Activated CD8-positive, alpha-beta memory T cell treated with anti-CD3 and anti-CD28 coated beads, Interleukin-2, amount 50 U/mL, for 1 hour (primary cell): ENCODE measurements around the gene PUS1.
"Not testable (repeated sequence)": the region's sequence is repeated elsewhere in the genome, so short reads cannot be mapped to it uniquely, and the experiment has no call there.

Source experiments
- DNase-seq: peaks from one replicate; pipeline ENCODE4 v3.0.0-alpha.2; 2020; ENCODE audit errors: extremely low read depth

Gene PUS1

GRCh38 chr12:131959641-131960589 is 30.8 kb downstream of the PUS1 start:
- DNase-seq, result no peak

DNA sequence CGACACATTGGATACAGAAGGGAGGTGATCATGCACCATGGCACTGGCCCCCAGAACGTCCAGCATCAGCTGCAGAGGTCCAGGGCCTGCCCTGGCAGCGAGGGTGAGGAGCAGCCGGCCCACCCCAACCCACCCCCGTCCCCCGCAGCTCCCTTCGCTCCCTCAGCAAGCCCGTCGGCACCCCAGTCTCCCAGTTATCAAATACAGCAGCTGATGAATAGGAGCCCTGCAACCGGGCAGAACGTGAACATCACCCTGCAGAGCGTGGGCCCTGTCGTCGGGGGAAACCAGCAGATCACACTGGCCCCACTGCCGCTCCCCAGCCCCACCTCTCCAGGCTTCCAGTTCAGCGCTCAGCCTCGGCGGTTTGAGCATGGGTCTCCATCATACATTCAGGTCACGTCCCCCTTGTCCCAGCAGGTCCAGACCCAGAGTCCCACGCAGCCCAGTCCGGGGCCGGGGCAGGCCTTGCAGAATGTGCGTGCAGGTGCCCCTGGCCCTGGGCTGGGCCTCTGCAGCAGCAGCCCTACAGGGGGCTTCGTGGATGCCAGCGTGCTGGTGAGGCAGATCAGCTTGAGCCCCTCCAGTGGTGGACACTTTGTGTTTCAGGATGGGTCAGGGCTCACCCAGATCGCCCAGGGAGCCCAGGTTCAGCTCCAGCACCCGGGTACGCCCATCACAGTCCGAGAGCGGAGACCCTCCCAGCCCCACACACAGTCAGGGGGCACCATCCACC is 31.7 kb downstream of the PUS1 start:
- not testable (repeated sequence) for DNase-seq

DNA sequence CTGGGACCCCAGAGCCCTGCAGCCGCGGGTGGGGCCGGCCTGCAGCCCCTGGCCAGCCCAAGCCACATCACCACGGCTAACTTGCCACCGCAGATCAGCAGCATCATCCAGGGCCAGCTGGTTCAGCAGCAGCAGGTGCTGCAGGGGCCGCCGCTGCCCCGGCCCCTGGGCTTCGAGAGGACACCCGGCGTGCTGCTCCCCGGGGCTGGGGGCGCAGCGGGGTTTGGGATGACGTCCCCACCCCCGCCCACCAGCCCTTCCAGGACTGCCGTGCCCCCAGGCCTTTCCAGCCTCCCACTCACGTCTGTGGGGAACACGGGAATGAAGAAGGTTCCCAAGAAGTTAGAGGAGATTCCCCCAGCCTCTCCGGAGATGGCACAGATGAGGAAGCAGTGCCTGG is 32.3 kb downstream of the PUS1 start:
- not testable (repeated sequence) for DNase-seq

- no peak for DNase-seq
Observed at GRCh38 chr12:131962069-131962468, 33.0 kb downstream of the PUS1 start.

DNA sequence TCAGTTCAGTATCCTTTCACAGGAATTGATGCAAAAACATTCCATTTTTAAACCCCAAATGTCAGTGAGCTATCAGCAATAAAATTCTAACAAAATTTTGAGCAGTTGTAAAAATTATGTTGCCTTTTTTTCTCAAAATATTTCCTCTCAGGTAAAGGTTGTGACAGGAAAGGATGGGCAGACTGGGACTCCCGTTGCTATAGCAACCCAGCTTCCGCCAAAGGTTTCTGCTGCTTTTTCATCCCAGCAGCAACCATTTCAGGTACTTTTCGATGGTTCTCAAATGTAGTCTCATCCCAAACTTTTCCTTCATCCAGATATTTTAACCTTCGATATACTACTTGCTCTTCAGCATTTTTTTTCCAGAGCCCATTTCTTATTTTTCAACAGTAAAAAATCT is 34.3 kb downstream of the PUS1 start:
- no peak for DNase-seq

DNA sequence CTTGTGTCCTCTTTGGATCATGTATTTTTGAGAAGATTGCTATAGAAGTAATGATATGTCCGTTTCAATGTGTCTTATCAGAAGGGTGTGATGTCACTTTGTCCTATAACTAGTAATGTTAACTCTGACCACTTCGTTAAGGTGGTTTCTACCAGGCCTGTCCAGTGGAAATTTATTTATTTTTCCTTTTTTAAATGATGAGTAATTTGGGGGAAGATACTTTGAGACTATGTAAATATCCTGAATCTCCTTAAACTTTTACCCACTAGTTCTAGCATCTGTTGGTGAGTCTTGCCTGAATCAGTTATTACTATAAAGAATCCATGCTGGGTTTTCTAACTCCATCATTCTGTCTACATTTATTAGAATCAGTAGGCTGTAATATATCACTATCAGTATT is 36.0 kb downstream of the PUS1 start:
- DNase-seq, result no peak

DNA sequence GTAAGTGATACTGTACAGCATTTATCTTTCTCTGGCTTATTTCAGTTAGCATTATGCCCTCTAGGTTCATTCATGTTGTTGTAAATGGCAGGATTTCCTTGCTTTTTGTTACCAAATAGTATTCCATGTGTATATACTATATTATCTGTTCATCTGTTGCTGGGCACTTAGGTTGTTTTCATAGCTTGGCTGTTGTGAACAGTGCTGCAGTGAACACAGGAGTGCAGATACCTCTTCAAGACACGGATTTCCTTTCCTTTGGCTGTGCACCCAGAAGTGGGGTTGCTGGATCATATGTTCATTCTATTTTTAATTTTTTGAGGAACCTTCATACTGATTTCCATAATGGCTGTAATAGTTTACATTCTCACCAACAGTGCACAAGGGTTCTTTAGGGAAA is 42.1 kb downstream of the PUS1 start:
- no peak for DNase-seq

DNA sequence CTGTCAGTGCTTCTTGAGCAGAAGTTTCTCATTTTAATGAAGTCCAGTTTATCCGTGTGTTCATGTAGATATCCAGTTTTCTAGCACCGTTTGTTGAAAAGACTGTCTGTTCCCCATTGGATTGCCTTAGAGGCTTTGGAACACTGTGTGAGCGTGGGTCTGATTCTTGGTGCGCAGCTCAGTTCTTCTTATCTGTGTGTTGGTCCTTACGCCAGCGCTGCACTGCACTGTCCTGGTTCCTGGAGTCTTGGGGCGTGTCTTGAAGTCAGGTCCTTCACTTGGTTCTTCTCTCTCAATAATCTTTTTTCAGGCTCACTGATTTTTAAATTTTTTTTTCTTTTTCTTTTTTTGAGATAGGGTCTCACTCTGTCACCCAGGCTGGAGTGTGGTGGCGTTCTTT is 46.2 kb downstream of the PUS1 start:
- no peak for DNase-seq

DNA sequence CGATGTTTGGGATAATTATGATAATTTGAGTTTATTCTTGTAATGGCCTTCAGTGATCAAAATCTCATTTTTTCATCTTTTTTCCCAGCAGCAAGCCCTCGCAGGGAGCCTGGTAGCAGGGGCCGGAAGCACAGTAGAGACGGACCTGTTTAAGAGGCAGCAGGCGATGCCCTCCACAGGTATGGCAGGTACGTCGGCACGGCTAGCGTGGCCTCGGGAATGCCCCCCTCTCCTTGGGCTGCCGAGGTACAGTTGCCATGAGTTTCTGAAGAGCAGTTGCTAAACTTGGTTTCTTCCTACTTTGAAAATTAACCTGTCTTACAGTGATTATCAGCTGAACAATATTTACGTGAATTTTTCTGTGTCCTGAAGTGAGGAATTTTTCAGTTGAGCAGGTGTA is 50.5 kb downstream of the PUS1 start:
- no peak for DNase-seq

- DNase-seq, result no peak
Observed at GRCh38 chr12:131980263-131980662, 51.2 kb downstream of the PUS1 start.

DNA sequence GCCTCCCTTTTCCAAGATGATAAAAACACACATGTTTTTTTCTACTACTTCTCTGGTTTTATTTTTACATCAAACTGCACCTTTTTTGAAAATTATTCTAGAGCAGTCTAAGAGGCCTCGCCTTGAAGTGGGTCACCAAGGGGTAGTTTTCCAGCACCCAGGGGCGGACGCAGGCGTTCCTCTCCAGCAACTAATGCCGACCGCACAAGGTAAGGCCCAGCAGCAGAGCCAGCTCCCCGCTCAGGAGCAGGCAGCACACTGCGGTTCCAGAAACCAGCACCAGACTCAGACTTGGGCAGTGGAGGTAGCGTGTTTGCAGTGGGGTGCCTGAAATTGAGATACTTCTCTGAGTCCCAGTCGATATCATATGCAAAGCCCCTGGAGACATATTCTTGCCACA is 52.3 kb downstream of the PUS1 start:
- DNase-seq, result no peak

DNA sequence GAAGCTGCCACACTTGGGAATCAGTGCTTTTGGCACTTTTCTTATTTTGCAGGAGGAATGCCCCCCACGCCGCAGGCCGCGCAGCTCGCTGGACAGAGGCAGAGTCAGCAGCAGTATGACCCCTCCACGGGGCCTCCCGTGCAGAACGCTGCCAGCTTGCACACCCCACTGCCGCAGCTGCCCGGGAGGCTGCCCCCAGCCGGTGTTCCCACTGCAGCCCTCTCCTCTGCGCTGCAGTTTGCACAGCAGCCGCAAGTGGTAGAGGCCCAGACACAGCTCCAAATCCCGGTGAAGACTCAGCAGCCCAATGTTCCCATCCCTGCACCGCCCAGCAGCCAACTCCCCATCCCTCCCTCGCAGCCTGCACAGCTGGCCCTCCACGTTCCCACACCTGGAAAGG is 53.0 kb downstream of the PUS1 start:
- no peak for DNase-seq

- no peak for DNase-seq
Observed at GRCh38 chr12:131983026-131983425, 54.0 kb downstream of the PUS1 start.

GRCh38 chr12:131983554-131983953 is 54.5 kb downstream of the PUS1 start:
- no peak for DNase-seq

DNA sequence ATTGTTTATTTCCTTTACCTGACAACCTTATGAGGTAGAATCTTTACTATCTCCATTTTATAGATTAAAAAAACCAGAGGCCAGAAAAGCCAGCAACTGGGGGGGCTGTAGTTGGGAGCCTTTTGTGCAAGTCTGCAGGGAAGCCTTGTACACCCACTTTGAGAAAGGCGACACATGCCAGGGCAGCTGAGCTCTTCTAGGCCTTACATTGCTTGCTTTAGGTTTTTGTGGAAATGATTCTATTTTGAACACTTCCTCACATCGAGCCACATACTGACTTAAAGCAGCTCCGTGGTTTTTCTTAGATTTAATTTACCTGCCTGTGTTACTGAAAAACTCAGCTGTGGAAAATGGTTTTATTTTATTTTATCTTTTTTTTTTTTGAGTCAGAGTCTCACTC is 55.3 kb downstream of the PUS1 start:
- DNase-seq, result no peak

DNA sequence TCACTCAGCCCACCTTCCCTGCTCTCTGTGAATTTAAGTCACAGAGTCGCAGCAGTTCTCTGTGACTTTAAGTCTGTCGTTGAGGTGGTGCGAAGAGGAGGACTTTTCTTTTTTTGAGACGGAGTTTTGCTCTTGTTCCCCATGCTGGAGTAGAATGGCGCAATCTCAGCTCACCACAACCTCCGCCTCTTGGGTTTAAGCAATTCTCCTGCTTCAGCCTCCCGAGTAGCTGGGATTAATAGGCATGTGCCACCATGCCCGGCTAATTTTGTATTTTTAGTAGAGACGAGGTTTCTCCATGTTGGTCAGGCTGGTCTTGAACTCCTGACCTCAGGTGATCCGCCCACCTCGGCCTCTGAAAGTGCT is 56.4 kb downstream of the PUS1 start:
- DNase-seq, result not testable (repeated sequence)

DNA sequence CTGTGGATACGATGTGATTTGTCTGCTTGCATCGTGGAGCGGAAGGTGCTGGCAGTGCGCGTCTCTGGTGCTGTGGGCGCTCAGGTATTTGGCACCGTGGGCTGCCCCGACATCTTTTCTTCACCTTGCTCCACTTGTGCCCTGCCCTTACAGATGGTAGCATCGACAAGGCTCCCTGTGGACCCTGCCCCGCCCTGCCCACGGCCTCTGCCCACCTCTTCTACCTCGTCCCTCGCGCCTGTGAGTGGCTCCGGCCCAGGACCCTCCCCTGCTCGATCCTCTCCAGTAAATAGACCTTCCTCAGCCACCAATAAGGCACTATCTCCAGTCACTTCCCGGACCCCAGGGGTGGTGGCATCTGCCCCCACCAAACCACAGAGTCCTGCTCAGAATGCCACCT is 57.3 kb downstream of the PUS1 start:
- DNase-seq, result no peak

GRCh38 chr12:131986910-131987309 is 57.8 kb downstream of the PUS1 start:
- DNase-seq, result no peak

GRCh38 chr12:131987552-131987951 is 58.5 kb downstream of the PUS1 start:
- no peak for DNase-seq

DNA sequence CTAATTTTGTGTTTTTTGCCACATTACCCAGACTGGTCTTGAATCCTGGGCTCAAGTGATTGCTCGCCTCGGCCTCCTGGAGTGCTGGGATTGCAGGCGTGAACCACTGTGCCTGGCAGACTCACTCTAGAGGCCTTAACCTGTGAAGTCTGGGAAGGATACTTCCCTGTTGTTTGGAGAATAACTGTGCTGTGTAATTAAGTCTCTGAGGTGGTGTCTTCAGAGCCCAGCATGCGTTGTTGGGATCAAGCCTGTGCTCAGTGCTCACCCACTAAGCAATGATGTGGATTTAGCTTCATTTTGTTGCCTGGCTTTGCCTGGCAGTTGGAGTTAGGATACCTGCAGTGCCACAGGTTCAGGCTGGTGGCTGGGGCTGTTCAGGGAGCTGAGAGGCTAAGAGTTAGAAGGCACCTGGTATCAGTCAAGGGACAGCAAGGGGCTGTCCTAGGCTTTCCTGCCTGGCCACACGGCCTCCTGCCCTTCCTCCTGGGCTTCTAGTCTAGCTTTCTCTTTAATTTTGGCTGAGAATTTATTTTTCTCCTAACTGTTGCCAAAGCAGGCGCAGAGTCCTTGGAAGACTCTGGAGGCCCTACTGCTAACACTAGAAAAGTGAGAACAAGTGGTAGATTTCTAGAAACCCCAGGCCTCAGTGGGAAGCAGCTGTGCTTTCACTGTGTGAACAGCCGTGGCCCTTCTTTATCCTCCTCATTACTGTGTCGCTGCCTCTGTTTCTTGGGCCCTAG is 59.1 kb downstream of the PUS1 start:
- DNase-seq, result no peak

DNA sequence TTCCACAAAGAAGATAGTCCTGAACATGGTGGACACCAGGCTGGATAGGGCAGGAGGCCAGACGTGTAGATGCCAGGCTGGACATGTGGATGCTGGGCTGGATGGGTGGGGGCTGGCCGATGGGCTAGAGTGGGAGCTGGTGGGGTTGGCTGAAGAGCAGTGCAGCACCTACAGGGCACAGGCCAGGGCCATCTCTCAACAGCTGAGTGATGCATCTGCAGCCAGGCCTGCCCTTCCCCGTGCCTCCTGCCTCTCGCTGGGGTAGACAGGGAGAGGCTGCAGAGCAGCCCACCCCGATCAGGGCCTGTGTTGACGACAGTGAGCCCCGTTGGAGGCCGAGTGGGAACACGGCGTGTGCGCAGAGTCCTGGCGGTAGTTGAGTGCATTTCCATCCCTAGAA is 59.9 kb downstream of the PUS1 start:
- no peak for DNase-seq
